ENCODE data around the gene GRK5. TPM values are rescaled to one million over a fixed set of nuclear protein-coding genes. Genes with fewer than 3 reads are reported as not detected.

Gene GRK5
- polyA plus RNA-seq, 1 experiment: 20.8 TPM

GRCh38 chr10:119441151-119441821, 233.9 kb downstream of the GRK5 start:
- Histone ChIP-seq H3K27me3 (ENCODE audit: control insufficient read depth, insufficient read depth, low read length) (no peaks in the 10 kb centered on the region), H3K4me3 (ENCODE audit: low read depth, low read length) (no peak overlapping the region), H3K36me3 (ENCODE audit: control insufficient read depth, insufficient read depth, low read length) (peaks cover 10% of the 10 kb centered on the region)
- CTCF ChIA-PET: interaction anchor here (0.7 to 9.1 kb wide), 6 partner anchors 23 to 240 kb away, joined by 3 to 143 read pairs (median 6); partner anchors contain the start of gene GRK5
- POLR2A ChIA-PET: no interaction called here
- TF ChIP-seq CTCF (IDR thresholded peaks at IDR 0.05; ENCODE audit: insufficient read depth, low read depth, low read length): no peak
- peak; percentile 94 for DNase-seq (ENCODE audit: low read depth)

DNA sequence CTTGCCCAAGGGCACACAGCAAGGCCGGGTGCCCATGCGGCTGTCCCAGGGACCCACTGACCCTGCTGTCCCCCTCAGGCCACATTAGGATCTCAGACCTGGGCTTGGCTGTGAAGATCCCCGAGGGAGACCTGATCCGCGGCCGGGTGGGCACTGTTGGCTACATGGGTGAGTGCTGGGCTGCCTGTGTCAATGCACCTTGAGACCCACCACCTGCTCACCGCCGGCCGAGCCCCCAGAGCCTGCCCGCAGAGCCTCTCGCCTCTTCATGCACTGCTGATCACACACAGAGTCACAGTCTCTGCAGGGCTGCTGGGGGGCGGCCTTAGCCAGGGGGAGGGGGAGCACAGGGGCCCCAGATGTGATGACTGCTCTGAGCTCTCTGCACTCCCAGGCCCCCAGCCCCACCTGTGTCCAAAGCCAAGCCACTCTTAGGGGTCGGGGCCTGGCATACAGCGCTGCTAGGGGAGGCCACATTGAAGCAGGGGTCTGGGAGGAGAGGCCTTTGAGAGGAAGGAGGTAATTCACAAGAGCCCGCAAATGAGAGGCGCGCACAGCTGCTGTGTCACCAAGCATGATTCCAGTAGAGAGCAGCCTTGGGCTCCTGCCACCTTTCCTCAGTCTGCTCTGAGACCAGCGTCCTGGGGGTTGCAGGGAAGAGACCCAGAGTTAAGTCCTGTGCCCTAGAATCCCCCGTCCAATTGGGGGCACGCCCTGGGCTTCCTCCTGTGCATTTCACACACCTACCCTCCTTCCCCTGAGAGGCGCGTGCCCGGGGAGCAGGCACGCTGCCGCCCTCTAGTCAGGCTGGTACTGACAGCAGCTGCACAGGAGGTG, 234.8 kb downstream of the GRK5 start:
- ChIA-PET CTCF (interaction anchor here (0.7 to 9.1 kb wide), 7 partner anchors 23 to 241 kb away, joined by 3 to 143 read pairs (median 6); partner anchors contain the start of gene GRK5), POLR2A (no interaction called here)
- DNase-seq (ENCODE audit: low read depth): no peak
- TF ChIP-seq CTCF (IDR thresholded peaks at IDR 0.05; ENCODE audit: insufficient read depth, low read depth, low read length): no peak
- Histone ChIP-seq H3K4me3 (ENCODE audit: low read depth, low read length) (no peak overlapping the region), H3K27me3 (ENCODE audit: control insufficient read depth, insufficient read depth, low read length) (no peaks in the 10 kb centered on the region), H3K36me3 (ENCODE audit: control insufficient read depth, insufficient read depth, low read length) (peaks cover 9% of the 10 kb centered on the region)

DNA sequence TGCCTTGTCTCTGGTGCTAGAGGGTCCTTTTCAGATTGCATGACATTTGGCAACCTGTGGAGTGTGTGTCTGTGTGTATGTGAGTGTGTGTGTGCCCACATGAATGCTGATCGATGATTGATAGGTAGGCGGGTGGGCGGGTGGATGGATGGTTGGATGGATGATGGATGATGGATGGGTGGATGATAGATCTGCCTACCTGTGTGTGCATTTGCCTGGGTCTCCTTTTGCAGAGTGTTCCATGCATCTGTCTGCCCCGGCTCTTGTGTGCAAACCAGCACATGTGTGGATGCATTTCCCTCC, 235.3 kb downstream of the GRK5 start:
- POLR2A ChIA-PET: no interaction called here

DNA sequence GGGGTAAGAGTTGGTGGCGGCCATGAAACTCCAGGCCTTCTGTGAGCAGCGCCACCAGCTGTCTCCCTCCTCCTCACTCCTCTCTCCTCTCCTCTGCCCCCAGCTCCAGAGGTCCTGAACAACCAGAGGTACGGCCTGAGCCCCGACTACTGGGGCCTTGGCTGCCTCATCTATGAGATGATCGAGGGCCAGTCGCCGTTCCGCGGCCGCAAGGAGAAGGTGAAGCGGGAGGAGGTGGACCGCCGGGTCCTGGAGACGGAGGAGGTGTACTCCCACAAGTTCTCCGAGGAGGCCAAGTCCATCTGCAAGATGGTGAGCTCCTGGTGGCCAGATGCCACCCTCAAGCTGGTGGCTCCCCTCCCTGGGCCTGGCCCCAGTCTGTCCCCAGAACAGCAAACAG, 236.1 kb downstream of the GRK5 start:
- no peak for TF ChIP-seq CTCF (IDR thresholded peaks at IDR 0.05; ENCODE audit: insufficient read depth, low read depth, low read length)
- no peaks in the 10 kb centered on the region for H3K27me3 ChIP-seq (ENCODE audit: control insufficient read depth, insufficient read depth, low read length)
- H3K4me3 ChIP-seq (ENCODE audit: low read depth, low read length): no peak overlapping the region
- no peak for DNase-seq (ENCODE audit: low read depth)
- ChIA-PET CTCF (interaction anchor here (0.6 to 9.1 kb wide), 6 partner anchors 47 to 260 kb away, joined by 4 to 143 read pairs (median 19); partner anchors contain the start of gene GRK5), POLR2A (no interaction called here)
- H3K36me3 ChIP-seq (ENCODE audit: control insufficient read depth, insufficient read depth, low read length): peaks cover 16% of the 10 kb centered on the region

More for the DNA sequence above, 235.3 kb downstream of the GRK5 start:
- Histone ChIP-seq H3K36me3 (ENCODE audit: control insufficient read depth, insufficient read depth, low read length) (peaks cover 9% of the 10 kb centered on the region), H3K4me3 (ENCODE audit: low read depth, low read length) (no peak overlapping the region), H3K27me3 (ENCODE audit: control insufficient read depth, insufficient read depth, low read length) (no peaks in the 10 kb centered on the region)
- DNase-seq (ENCODE audit: low read depth): no peak
- CTCF ChIA-PET: interaction anchor here (0.7 to 9.1 kb wide), 6 partner anchors 47 to 241 kb away, joined by 4 to 143 read pairs (median 19); partner anchors contain the start of gene GRK5
- TF ChIP-seq CTCF (IDR thresholded peaks at IDR 0.05; ENCODE audit: insufficient read depth, low read depth, low read length): no peak

GRCh38 chr10:119443970-119444660, 236.7 kb downstream of the GRK5 start:
- H3K27me3 ChIP-seq (ENCODE audit: control insufficient read depth, insufficient read depth, low read length): no peaks in the 10 kb centered on the region
- no peak for DNase-seq (ENCODE audit: low read depth)
- CTCF ChIA-PET: interaction anchor here (0.9 to 9.1 kb wide), 17 partner anchors 8 to 243 kb away, joined by 3 to 143 read pairs (median 8); partner anchors contain the start of genes GRK5 and RGS10
- H3K36me3 ChIP-seq (ENCODE audit: control insufficient read depth, insufficient read depth, low read length): peaks cover 16% of the 10 kb centered on the region
- no peak overlapping the region for H3K4me3 ChIP-seq (ENCODE audit: low read depth, low read length)
- no peak for TF ChIP-seq CTCF (IDR thresholded peaks at IDR 0.05; ENCODE audit: insufficient read depth, low read depth, low read length)
- POLR2A ChIA-PET: no interaction called here

Measured in BJ (cell line).